ENCODE data around the gene UNKL.
"Not testable (repeated sequence)": the region's sequence is repeated elsewhere in the genome, so short reads cannot be mapped to it uniquely, and the experiment has no call there.

Gene UNKL

DNA sequence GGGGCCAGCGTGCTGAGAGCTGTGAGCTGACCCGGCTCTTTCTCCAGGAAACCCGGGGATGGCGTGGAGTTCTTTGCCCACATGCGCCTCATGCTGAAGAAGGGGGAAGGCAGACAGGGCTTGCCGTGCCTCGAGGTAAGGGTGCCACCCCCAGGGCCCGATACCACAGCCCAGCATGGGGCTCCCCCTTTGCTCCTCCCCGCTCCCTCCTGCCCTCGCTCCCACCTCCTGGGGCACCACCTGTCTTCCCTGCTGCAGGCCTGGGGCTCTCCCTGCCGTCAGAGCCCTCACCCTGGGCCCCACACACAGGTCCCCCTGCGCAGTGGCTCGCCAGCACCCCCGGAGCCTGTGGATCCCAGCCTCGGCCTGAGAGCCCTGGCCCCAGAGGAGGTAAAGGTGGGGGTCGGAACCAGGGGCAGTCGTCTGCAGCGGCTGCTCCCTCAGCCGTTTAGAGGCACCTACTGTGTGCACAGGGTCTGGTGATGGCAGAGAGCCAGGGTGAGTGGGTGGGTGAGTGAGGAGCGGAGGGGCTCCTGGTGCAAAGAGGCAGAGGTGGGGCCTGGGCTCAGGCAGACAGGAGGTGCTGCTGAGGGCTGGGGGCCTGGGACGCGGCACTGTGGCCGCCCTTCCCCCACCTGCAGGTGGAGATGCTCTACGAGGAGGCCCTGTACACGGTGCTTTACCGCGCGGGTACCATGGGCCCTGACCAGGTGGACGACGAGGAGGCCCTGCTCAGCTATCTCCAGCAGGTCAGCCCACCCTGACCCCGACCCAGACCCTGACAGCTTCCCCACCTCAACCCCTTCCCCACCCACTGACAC, 75.4 kb downstream of the UNKL start:
- no peak for DNase-seq (ENCODE audit: low read depth)

DNA sequence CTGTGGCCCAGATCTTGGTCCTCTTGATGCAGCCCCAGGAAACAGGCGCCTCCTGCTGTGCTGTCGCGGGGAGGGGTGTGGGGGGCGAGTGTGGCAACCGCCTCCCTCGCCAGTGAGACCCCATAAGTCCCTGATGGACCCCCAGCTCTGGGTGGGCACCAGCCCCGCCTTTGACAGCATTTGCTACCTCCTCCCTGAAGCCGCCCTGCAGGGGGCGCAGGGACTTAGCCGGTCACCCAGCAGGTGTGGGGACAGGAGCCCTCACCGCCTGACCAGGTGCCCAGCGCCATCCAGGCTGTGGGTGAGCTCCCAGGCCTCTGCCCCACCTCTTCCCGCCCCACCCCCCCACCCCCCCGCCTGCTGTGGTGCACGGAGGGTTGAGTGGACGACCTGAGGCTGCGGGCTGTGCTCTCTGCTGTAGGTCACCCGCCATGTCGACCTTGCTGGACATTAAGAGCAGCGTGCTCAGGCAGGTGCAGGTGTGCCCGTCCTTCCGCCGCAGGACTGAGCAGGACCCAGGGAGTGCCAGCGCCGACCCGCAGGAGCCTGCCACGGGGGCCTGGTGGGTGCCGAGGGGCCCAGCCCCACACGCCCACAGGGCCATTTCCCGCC, 76.3 kb downstream of the UNKL start:
- no peak for DNase-seq (ENCODE audit: low read depth)

DNA sequence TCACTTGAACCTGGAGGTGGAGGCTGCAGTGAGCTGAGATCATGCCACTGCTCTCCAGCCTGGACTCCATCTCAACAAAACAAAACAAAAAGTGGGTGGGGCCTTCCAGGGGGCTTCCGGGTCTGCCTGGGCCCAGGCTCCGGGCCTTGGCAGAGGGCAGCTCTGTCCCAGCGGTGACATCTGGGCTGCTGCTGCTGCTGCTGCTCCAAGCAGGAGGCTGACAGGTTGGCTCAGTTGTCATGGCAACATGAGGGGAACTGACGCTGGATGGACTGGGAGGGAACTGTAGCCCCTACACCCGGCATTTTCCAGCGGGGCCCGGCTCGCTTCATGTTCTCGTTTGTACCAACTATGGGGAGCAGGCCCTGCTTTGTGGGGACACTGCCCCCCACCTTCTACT, 77.0 kb downstream of the UNKL start:
- DNase-seq (ENCODE audit: low read depth): no peak

DNA sequence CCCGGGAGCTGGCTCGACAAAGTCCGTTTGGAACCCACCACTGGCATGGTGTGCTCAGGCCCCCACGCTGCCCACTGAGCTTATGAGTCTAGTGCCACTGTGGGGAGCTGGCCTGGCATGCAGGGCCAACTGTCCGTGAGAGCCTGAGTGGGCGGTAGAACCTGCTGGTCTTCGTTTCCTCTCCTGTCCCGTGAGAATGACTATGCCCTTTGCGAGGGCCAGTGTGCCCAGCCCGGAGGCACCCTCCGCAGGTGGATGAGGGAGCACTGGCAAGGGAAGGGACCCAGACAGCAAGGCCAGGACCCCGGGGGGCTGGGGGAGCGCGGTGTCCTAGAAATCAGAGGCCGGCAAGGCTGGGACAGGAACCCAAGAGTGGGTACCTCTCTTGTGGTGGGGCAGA, 77.9 kb downstream of the UNKL start:
- no peak for DNase-seq (ENCODE audit: low read depth)

DNA sequence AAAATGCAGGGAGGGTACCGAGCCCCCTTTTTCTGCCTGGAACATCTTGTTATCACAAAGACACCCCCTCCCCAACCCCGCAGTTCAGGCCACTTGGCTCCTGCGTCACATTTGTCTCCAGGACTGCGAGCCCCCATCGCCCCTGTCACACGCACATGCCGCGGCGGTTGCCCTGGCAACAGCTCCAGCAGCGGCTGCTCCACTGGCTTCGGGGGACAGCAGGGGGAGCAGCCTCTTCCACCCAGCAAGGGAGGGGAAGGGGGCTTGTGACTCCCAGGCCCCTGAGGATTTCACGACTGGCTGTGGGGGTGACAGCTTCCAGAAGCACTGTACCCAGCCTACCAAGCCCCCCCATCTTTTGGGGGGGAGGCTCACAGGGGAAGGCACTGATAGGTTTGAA, 78.5 kb downstream of the UNKL start:
- DNase-seq (ENCODE audit: low read depth): no peak

DNA sequence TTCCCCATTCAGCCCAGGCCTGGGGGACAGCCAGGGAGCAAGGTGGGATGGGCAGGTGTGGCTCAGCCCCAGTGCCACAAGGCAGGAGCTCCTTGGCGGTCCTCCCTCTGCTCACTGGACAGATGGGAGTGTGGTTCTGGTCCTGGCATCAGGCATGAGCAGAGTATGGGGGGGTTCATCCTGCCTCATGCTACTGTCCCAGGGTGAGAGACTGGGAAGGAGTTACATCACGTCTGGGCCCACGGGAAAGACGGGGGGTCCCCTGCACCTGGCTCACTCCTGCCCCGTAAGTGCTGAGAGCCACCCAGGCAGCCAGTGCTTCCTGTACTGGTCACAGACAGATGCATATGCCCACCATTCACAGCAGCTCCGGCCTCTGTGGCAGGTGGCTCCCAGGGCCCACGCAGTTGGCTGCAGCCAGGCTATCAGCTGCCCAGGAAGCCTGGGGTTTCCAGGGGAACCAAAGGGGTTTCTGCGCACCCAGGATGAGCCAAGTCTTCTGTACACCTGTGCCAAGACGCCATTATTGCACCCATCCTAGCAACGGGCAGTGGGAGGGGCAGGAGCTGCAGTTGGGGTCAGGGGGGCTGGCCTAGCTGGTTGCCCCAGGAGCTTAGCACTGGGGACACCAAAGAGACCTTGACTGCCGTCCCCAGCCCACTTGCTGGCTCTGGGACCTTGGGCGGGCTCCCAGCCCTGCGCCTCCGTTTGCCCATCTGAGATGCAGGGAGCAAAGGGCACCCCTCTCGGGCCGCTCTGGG, 79.1 kb downstream of the UNKL start:
- DNase-seq (ENCODE audit: low read depth): no peak

DNA sequence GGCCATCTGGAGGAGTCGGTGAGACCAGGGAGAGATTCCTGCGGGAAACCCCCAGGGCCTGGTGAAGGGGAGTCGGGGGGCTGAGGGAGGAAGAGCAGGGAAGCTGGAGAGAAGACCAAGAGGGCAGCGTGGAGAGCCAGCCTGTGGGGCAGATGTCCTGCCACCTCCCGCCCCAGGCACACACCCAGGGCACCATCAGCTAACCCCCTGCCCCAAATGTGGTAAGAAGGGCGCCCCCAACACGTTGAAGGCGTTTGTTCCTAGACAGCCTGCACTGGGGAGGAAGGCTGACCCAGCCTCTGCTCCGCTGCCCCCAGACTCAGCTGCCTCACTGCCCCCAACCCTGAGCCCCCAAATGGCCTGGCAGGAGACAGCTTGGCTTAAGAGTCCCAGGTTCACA, 79.8 kb downstream of the UNKL start:
- DNase-seq (ENCODE audit: low read depth): no peak

DNA sequence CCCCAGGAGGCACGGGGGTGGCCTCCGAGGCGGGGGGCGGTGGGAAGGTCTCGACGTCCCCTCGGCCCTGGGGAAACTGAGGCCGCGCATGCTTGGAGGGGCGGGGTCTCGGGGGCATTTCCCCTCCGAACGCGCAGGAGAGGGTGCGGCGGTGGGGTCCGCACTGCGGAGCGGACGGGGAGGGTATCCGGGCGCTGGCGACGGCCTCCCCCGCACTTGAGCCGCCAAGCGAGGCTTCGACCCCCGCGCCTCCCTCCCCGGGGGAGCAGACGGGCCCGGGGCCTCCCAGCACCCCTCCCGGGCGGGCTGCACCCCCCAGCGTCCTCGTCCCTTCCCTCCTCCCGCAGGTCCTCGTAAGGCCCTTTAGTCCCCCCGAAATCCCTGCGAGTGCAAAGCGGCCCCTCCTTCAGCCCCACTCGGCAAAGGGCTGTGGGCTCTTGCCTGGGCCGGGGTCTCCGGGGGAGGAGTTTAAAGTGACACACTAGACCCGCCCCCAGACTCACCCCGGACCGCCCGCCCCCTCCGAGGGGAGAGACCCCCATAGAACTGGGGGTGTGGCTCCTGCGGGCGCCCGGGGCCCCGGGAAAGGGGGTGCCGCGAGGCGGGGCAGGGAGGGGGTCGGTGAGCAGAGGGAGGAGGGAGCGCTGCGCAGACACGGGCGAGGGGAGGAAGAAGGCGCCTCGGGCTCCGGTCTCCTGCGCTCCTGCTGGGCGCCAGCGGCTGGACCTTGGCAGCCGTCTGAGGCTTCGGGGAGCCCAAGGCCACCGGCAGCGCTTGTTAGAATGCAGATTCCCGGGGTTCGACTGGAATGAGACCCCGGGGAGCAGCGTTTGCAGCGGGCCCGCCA, 80.4 kb downstream of the UNKL start:
- DNase-seq (ENCODE audit: low read depth): no peak

DNA sequence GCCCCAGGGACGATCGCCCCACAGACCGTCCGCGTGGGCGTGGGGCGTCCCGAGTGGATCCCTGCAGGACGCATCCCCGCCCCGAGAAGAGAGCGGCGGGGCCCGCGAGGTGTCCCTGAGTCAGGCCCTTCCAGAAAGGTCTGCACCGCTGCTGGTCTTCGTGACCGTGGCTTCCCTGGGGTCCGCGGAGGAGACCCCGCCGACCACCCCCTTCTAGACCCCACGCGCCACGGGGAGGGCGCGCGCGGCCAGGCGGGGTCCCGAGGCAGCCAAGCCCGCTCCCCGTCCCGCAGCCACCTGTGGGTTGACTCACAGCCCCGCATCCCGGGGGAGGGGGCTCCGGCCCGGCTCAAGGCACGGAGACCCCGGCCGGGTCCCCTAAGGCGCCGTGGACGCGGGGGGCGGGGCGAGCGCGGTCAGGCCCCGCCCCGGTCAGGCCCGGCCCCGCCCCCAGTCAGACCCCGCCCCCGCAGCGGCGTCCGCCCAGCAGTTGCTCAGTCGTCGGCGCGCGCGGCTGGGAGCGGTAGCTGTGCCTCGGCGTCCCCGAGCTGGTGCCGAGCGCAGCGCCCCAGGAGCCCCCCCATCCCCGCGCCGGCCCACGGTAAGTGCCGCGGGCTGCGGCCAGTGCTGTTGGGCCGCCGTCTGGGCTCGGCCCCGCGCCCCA, 81.2 kb downstream of the UNKL start, which contains the start of gene BAIAP3:
TSS of gene BAIAP3 (plus strand) at position 497 of the 664 bp plus-strand sequence. CDS start 4,905 bp downstream, outside the sequence.
- DNase-seq (ENCODE audit: low read depth): no peak

DNA sequence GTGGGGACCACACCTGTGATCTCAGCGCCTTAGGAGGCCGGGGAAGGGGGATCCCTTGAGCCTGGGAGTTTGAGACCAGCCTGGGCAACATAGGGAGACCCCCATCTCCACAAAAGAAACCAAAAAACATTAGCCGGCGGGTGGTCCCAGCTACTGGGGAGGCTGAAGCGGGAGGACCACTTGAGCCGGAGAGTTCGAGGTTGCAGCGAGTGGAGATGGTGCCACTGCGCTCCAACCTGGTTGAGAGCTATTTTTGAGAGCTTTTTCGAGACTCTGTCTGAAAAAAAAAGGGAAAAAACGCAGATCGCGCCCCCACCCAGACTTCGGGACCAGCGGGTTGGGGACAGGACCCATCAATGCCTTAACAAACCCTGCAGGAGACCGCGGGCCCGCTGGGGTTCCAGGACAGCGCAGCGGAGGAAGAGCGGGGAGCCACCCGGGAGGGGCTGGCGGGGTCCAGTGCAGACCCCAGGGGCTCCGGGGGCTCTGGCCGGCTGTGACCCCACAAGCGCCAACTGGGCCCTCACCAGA, 81.8 kb downstream of the UNKL start:
- DNase-seq (ENCODE audit: low read depth): no peak

DNA sequence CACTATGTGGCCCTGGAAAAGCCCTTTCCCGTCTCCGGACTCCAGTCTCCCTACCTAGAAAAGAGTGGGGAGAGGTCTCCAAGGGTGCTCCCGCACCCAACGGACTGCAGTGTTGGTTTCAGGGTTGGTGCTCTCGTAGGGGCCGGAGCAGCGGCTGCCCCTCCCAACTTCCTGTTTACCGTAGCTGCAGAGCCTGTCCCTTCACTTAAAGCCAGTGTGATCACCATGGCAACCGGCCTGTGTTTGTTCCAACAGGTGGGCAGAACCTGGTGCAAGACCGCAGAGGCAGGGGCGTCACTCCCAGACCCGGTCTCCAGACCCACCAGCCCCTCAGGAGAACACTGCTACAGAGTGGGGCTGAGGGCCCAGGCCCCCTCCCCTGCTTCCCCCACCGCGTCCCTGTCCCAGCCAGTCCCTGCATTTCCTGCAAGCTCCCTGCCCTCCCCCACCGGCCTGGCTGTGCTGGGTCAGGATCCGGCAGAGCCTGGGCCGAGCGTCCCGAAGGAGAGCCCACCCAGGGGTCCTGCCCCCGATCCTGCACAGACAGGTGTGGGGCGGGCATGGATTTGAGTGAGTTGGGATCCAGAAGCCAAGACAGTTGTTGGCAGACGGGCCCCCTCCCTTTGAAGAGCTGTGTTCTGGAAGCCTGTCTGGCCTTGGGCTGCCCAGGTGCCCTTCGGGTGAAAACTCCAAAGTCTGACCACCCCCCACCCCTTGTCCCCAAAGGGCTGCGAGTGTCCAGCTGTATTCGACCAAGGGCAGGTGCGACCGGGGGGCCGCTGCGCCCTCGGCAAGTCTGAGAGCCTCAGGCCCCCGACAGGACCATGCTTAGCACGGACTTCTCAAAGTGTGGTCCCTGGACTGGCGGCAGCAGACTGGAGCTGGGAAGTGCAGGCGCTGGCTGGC, 82.5 kb downstream of the UNKL start:
- DNase-seq (ENCODE audit: low read depth): peak; percentile 79

DNA sequence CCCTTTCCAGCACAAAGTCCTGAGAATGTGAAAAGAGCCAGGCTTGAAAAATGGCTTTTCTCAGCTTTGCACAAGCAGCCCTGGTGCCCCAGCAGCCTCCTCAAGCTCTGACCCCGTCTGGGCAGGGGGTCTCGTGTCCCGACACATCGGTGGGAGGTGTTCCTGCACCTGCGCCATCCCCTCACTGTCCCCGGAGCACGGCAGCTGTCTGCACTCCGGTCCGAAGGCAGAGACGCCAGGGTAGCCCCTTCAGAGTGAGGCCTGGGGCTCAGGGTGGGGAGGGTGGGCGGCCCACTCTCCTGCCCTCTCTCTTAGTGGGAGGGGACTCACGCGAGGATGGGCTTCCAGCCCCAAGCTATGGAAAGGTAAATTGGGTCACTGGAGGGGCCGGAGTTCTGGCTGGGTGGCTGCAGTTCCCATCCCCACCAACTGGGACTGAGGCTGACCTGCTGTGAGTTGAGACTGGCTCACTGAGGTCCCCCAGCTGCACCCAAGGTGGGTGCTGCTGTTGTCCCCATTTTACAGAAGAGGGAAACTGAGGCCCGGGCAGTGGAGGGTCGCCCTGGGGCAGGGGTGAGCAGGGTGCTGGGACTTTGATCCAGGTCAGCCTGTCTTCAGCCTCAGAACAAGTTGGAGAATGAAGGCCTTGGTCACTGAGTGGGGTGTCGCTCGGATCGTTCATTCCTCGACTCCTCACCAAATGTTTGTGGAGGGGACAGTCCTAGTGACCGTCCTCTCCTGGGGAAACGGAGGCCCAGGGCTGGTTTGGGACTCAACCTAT, 83.4 kb downstream of the UNKL start:
- no peak for DNase-seq (ENCODE audit: low read depth)

DNA sequence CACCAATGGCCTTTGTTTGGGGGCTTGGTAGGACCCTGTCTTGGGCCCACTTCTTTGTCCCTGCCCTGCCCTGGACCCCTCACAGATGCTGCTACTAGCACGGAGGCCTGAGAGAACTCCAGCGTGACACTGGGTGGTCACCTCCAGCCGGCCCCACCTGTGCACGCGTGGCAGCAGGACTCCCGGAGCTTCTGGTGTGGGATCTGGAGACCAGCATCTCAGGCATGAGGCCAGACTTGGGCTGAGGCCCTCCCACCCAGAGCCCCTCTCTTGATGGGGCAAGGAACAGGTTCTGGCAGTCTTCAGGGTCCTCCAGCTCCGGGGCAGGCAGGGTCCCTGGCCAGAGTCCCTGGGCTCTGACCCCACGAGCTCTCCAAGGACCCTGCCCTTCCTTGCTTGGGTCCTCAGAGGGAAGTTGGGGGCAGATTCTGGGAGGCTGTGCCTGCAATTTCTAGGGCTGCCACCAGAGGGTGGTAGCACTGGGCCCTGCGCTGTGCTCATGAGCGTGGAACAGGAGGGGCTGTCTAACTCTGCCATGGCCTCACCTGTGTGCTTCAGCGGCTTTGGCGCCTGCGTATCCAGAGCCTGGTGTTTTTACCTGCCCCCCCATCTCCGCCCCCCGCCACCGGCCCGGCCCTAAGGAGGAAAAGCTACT, 84.1 kb downstream of the UNKL start:
- DNase-seq (ENCODE audit: low read depth): no peak

DNA sequence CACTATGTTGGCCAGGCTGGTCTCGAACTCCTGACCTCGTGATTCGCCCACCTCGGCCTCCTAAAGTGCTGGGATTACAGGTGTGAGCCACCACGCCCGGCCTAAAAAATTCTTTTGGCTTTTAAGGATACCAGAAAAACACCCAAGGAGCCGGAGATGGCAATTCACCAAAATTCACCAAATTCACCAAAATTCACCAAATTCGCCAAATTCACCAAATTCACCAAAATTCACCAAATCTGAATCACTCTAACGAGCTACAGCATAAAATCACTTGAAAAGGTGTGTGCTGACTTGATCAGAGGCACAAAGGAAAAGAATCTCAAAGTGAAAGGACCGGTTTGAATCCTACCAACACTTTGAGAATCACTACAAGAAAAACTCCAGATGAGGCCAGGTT, 85.5 kb downstream of the UNKL start:
- not testable (repeated sequence) for DNase-seq (ENCODE audit: low read depth)

DNA sequence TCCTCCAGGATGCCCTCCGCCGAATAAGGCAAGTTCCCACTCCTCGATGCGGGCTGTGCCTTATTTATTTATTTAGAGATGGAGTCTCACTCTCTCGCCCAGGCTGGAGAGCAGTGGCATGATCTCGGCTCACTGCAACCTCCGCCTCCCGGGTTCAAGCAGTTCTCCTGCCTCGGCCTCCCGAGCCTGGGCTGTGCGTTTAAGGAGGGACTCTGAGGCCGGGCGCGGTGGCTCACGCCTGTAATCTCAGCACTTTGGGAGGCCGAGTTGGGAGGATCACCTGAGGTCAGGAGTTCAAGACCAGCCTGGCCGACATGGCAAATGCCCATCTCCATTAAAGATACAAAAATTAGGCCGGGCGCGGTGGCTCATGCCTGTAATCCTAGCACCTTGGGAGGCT, 86.4 kb downstream of the UNKL start:
- DNase-seq (ENCODE audit: low read depth): not testable (repeated sequence)

DNA sequence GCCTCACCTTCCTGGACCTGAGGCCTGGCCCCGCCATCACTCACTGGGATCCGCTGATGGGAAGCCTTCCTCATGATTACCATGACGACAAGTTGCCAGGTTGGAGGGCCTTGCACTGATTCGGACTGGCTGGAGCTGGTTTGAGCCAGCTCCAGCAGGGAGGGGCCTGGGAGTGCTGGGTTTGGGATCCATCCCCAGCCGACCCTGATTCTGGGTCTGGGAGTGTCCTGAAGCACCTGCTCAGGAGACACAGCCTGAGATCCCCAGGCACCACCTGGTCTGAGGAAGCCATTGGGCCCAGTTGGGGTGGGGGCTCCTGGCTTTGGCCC, 86.9 kb downstream of the UNKL start:
- DNase-seq (ENCODE audit: low read depth): no peak

DNA sequence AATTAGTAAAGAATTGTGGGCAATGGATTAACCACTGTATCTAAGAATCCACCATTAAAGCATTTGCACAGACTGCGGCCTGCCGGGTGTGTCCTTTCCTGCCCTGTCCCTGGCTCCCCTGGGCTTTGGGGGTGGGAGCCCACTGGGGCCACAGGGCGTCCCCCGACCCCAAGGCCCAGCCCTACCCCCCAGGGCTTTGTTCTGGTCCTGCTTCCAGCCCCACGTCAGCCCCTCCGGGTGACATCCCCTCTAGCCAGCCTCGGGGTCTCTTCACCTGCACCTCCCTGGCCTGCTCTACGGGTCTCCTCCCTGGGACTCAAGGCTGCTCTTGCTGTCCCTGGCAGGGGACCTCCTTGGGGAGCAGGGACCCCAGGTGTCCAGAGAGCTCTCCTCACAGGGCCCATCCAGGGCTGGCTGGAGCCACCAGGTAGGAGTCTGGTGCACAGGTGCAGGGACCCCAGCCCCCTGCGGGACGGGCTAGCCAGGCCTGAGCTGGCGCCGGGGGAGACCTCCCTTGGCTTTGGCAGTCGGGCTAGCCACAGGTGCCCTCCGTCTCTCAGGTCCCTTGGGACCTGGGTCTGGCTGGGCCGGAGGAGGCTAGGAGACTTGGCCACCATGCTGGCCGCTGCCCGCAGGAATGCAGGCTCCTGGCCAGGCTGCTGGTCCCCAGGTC, 87.4 kb downstream of the UNKL start:
- DNase-seq (ENCODE audit: low read depth): no peak

DNA sequence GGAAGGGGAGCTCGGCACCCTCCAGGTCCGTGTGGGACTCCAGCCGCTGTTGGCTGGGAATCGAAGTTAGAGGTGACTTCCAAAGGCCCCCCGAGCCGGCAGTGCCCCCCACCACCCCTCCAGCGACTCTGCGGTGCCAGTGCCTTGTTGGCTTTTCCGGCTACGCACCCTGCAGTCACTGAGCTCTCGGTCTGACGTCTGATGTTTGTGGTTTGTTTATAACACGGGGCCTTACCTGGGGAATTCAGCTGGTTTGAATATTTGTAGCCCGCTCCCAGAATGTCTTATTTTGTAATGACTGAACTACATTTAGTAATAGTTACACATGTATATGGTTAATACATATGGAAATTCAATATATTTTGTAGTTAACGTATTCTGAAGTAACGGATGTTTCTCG, 88.1 kb downstream of the UNKL start:
- DNase-seq (ENCODE audit: low read depth): no peak

Data from amniotic epithelial cell (primary cell).